ENCODE results near the gene RAMP3.
"Not testable (repeated sequence)": the region's sequence is repeated elsewhere in the genome, so short reads cannot be mapped to it uniquely, and the experiment has no call there.

RAMP3 gene

DNA sequence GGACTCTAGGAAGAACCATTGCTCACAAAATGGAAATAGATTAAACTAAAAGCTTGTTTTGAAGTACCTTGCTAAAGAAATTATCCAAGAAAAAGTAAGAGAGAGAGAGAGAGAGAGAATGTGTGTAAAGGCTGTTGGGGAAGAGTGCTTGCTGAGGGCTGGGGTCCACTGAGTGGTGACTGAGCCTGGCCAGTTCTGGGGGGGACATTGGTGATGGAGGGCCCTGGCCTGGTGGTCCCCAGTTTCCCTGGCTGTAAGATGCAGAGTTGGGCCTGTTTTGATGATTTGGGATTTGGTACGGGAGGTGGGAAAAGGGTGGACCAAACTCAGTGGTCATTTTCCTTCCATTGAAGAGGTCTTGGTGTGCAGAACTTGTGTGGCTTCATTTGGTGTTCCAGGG, 880 bp downstream of the RAMP3 start:
- no peak for DNase-seq

DNA sequence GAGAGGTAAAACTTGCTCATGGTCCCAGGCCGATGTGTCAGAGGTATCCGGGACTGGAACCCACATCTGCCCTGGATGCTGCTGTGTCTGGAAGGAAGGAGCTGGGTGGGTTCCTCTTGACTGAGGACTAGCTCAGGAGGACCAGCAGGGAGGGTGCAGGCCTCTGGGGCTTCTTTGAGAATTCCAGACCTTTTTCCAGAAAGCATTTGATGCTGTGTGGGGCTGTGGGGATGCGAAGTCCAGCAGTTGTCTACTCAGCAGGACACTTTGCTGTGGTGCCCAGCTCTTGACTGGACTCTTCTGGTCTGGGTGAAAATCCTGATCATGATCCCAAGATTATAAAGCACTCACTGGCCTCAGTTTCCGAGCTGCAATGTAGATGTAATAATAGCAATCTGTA, 1.7 kb downstream of the RAMP3 start:
- DNase-seq, result no peak

DNA sequence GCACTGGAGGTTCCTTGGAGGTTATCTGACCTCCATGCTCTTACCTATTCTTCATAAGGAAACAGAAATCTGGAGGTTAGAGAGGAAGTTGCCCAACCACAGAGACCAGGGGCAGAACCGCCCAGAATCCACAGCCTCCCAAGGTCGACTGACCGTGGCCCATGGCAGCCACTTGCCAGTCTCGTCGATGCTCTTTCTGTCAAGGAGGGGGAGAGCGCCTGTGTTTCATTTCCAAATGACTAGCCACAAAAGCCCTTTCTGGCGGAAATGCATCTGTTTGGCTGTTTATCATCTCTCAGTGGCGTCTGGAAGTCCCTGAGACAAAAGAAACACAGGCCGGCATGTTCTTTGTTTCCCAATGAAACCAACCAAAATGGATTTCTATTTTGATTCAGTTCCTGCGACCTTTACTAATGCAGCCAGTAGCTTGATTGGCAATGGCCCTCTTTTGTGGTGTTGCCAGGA, 2.9 kb downstream of the RAMP3 start:
- DNase-seq, result no peak

DNA sequence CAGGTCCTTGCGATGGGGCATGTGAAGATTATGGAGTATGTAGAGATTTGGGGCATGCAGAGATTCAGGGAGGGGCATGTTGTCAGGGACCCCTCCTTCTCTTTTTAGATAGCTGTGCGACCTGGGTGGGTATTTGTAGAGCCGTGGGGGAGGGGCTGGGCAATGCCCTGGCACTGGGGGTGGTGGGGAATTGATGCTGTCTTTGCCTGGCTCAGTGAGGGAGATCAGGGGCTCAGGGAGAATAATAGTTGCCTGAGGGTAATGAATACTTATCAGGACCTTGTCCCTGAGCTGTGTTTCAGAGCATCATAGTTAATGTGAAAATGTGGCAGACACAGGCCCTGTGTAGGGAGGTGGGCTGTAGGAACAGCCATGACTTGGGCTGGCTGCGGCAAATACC, 3.5 kb downstream of the RAMP3 start:
- no peak for DNase-seq

- DNase-seq, result no peak
Measured at GRCh38 chr7:45161842-45162241, 4.3 kb downstream of the RAMP3 start.

DNA sequence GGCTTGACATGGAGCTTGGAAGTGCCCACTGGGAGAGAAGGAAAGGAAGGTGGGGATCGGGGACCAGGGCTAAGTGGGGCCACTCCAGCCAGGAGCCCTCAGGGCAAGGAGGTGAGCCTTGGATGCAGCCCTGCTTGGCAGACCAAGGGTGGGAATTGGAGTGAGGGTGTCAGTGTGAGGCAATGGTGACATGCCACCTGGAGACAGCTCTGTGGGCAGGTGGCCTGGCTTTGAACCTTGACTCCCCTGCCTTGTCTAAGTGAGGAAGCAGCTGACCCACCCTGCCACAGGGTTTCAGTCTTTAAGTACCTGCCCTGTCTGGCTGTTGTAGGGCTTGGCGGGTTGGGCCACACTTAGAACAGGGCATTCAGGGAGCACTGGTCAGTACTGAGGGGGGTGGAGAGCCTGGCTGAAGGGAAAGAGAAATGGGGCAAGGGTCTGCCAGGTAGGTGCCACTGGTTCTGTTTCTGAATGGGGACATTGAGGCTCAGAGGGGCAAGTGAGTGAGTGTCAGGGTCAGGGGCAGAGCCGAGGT, 4.8 kb downstream of the RAMP3 start:
- DNase-seq, result no peak

DNA sequence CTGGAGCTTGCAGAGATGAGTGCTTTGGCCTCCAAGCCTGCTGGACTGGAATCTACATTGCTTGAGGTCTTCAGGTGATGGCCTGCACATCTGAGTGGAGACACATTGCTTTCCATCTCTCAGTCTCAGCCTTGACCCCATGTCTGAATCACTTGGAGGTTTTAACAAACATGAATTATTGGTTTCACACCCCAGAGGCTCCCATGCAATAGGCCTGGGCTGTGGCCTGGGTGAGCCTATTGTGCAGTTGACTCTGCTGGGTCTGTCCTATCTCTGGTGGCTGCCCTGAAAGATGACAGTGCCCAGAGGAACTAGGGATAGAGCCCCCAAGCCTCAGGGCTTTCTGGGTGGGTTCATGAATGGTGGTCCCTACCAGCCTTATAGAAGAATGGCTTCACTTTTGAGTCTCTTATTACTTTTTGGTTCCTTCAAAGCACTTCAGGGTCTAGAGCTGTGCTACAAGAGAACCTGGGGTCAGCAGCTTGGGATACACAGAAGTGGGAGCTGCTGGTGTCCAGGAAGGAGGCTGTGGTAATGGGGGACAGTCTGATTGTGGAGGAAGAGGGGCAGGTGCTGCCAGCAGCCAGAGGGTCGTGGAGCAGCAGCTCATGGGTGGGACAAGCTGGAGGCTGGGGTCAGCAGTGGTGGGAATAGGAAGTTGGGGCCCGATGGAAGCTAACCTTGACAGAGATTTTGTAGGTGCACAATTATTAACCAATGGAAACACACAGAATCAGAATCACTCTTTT, 5.5 kb downstream of the RAMP3 start:
- no peak for DNase-seq

GRCh38 chr7:45163692-45164052, 6.1 kb downstream of the RAMP3 start:
- no peak for DNase-seq

- DNase-seq, result not testable (repeated sequence)
Measured at GRCh38 chr7:45164271-45164670, 6.7 kb downstream of the RAMP3 start.

GRCh38 chr7:45165857-45166256, 8.3 kb downstream of the RAMP3 start:
- no peak for DNase-seq

- DNase-seq, result no peak
Measured at GRCh38 chr7:45171946-45172345, 14.4 kb downstream of the RAMP3 start.

DNA sequence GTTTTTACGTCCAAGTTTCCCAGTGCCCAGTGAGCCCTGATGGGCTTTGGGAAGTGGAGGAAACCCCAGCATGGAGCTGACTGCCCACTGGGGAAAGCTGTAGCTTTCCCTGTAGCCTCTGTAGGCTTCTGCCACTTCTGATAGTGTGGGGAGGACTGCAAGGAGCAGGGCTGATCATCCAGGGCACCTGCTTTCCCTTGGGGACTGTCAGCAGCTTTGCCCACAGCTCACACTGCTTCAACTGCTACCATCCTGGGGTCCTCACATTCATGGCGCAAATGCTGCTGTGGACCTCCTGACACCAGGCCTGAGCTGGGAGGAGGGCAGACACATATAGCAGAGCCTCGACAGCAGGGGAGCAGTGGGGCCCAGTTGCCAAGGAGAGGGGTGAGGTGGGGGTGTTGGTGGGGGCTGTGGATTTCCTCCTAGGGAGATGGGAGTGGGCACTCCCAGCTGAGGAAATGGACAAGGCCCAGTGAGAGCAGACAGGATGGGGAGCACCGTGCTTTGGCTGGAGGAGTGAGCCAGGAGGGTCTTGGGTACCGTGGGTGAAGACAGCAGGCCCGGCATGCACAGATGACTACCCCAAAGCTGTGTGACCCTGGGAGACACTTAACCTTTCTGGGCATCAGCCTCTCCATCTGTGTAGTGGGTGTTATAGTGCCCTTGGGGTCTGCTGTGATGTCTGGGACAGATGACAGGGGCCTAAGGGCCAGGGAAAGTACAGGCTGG, 16.2 kb downstream of the RAMP3 start:
- no peak for DNase-seq

DNA sequence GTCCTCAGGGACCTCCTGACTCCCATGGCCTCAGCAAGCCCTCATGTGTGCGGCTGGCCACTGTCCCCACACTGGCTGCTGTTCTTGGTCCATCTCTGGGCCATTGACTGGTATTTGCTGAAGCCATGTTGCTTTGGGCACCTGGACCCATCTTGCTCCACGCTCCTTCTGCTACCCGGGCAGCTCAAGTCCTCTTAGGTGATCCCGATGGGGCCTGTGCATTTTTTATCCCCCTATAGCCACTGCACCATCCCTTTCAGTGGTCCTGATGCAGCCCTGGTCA, 16.7 kb downstream of the RAMP3 start:
- no peak for DNase-seq

DNA sequence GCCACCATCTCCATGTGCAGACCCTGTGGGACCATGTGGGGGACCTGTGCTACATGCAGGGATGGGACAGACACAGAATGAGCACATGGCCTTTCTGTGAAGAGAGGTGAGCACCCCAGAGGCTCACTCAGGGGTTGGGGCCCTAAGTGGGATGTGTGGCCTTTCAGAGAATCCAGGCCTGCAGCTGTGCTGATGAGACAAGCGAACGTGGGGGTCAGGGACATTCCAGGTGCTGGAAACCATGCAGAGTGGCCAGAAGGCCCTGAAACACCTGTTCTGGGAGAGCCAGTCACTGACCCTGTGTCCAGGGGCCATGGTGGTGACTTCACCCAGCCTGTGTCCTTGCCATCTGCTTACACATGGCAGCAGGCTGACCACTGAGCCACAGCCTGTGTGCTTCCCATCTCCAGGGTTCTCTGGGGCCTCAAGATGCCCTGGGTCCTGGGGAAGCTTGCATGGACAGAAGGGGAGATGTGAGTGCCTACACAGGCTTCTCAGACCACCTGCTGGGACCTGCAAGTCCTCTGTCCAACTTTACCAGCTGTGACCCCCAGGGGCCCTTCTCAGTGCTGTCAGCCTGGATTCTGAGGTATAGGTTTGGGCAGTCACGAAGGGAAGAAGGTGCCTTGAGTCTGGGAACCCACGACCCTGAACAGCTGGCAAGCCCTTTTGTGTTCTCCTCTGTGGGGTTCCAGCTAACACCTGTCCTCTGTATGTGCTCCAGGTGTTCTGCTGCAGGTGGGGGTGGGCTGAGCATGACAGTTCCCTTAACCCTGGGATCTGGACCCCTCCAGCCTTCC, 17.6 kb downstream of the RAMP3 start:
- no peak for DNase-seq

GRCh38 chr7:45176091-45176490, 18.5 kb downstream of the RAMP3 start:
- no peak for DNase-seq

DNA sequence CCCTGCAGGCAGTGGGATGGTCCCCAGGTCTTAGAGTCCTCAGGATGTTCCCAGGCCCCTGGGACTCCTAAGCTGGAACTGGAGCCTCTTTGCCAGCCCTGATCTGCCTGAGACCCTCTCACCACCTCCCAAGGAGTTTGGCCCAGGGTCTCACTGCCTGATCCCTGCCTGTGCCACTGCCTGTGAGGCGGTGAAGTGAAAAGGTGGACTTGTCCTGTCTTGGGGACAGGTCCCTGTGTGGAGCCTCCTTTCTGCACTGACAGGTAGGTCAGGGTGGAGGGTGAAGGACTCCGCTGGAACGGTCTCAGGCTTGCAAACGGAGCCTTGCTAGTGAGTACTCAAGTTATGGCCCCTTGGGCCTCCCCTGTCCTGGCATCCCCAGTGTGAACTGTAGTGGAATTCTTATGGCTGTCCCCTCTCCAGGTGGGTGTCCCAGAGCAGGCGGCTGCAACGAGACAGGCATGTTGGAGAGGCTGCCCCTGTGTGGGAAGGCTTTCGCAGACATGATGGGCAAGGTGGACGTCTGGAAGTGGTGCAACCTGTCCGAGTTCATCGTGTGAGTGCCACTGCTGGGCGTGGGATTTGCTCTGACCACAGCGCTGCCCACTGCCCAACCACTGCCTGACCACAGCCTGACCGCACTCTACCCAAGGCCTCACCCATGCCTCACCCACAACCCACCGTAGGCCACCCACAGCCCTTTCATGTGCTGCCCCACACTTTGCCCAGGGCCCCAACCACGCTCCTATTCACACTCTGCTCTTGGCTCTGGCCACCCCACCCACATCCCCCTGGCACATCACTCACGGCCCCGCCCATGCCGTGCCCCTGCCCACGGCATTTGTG, 19.5 kb downstream of the RAMP3 start:
- DNase-seq, result no peak

- DNase-seq, result no peak
Measured at GRCh38 chr7:45177801-45178200, 20.2 kb downstream of the RAMP3 start.

GRCh38 chr7:45178241-45179225, 20.9 kb downstream of the RAMP3 start:
- DNase-seq, result no peak

DNA sequence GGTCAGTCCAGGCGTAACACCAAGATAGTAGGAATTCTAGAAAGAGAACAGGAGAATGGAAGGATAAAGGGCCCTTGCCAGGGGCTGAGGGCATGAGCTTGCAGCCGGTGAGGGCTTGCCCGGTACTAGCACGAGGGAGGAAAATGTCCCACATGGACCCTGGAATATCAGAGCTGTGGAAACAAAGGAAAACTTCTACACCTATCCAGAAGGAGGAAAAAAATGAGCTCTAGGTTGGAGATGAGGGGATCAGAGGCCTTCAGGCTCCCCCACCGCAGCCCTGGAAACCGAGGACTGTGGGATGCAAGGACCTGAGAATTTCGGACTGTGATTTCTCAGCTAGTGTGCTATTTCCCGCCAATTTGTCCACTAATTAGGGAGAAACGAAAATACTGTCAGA, 22.1 kb downstream of the RAMP3 start:
- no peak for DNase-seq

GRCh38 chr7:45180084-45180986, 22.7 kb downstream of the RAMP3 start:
- DNase-seq, result no peak

Data from activated T-cell treated with anti-CD3 and anti-CD28 coated beads, Interleukin-2, amount 50 U/mL, for 48 hours (primary cell).